Measurements from ENCODE around the gene TMEM250. TPM values are rescaled to one million over a fixed set of nuclear protein-coding genes. Genes with fewer than 3 reads are reported as not detected.

TMEM250 gene
- total RNA-seq, 1 donor from 2014 or later = 51.4 TPM

- intact Hi-C loops (cut with micrococcal nuclease) = no loop called here
These were observed 20.5 kb downstream of the TMEM250 start for GRCh38 chr9:136098210-136098609.

DNA sequence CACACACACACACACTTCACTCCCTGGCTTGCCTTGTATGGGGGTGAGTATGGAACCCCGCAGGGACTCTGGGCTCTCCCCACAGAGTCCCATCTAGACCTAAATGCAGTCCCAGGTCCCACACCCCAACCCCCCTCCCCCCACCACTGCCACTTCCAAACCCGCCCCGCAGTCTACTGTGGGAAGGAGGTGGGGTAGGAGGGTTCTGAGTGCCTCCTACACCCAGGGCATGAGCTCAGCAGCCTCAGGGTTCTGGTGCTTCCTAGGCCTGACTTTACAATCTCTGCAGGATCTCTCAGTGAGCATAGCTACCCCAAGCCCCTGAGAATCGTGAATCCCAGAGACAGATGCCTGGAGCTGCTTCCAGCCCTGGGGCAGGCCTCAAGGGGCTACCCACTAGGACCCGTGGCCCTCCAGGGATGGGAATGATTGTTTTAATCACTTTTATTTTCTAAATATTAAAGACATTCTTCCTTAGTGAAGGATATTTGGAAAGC, 22.1 kb downstream of the TMEM250 start:
- intact Hi-C loops (cut with micrococcal nuclease) = no loop called here

DNA sequence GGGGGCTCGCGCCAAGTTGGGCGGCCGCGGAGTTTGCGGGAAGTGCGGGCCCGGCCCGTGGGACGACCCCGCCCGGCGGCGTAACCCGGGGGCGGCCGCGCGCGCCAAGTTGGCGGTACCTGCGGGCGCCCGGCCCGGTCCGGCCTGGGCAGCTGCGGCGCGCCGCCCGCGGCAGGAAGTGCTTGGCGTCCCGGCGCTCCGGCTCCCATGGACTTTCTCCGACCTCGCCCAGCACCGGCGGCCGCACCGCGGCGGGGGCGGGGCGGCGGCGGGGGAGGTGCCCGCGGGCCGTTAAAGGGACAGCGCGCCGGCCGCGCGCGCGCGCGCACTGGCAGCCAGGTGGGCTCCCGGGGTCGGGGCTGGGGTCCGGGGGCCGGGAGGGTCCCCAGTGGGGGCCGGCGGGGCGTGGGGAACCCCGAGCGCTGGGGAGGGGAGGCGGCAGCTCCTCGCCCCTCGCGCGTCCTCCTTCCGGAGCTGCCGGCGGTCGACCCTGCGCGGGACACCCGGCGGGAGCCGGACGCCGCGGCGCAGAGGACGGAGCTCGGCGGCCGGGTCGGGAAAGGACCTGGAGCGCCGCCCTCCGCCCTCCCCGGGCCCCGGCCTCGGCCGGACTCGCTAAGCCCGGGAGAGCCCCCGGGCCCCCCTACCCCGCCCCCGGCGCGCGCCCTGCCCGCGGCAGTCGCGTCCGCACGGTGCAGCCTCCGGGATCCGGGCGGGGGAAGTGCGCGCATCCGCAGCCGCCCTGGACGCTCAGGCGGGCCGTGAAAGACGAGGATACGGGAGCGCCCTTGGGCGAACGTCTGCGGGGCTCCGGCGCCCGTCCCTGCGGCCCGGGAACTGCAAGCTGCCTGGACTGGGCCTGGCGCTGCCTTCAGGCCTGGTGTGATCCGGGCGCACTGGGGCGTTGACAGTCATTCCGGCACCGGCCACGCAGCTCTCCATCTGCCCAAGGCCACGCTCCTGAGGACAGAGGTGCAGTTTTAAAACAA, 23.3 kb downstream of the TMEM250 start, which contains the start of gene NACC2:
Gene NACC2, minus strand, starts transcription at position 220 of the 989 bp plus-strand sequence. CDS start 44,768 bp downstream, outside the sequence.
- intact Hi-C loops (cut with micrococcal nuclease) = loop anchor here (2.0 kb wide), 2 partner anchors 13 to 23 kb away; partner anchors contain the start of gene TMEM250

DNA sequence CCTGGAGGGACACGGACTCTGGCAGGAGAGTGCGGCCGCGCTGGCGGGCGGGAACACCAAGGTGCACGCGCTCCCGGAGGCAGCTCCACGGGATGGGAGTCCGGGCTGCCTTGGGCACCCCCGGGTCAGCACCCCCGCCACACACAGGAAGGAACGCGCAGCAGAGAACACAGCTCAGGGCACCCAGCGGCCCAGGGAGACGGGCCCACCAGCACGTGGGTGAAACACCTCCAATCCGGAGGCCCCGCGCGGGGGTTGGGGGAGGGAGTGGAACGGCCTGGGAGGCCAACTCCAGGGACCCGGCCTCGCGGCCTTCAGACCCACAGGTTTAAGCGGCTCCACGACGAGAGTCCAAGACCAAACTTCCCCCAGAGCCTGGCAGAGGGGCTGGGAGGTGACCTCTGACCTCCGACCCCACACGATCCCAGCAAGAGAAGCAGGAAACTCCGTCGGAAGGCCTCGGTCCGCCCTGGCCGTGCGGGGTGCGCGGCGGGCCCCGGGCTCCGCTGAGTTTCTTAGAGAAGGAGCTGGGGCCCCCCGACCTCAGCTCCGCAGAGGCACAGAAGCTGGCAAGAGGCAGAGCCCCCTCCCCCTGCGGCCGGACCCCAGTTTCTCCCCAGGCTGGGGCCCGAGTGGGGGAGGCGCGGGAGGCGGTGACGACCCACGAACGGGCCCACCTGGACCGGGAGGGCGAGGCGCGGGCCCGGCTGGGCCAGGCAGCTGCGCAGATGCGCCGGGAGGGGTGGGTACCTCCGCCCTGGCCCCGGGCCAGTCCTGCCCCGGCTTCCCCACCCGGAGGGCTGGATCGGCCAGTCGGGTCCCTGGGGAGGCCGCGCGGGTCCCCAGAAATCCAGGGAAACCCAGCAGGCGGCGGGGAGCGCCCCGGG, 24.4 kb downstream of the TMEM250 start:
- intact Hi-C loops (cut with micrococcal nuclease) = loop anchor here (2.0 kb wide), 2 partner anchors 15 to 25 kb away; partner anchors contain the start of gene TMEM250

DNA sequence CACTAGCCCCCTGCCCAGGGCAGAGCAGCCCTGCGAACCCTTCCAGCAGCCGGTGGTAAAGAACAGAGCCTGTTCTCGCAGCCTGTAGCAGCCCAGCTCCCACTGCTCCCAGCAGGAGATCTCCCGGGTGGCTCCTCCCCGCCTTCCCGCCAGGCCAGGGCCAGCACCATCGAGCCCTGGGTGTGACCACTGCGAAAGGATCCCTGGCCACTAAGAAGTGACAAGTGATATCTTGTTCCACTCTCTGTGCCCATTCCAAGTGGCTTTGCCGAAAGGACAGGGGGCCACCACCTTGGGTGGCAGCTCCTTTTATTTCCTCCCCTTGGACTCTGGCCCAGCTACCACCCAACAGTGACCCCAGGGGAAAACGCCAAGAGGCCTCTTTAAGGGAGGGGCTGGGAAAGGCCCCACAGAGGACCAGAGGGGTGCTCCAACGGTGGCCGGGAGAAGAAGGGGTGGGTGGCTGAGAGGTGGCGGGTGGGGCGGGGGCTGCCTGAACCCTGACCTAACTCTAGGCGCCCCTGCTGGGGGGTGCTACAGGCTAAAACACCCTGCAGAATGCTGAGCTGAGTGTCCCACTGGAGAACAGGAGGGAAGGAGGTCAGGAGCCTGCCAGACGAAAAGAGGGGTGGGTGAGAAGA, 25.2 kb downstream of the TMEM250 start:
- intact Hi-C loops (cut with micrococcal nuclease) = no loop called here

DNA sequence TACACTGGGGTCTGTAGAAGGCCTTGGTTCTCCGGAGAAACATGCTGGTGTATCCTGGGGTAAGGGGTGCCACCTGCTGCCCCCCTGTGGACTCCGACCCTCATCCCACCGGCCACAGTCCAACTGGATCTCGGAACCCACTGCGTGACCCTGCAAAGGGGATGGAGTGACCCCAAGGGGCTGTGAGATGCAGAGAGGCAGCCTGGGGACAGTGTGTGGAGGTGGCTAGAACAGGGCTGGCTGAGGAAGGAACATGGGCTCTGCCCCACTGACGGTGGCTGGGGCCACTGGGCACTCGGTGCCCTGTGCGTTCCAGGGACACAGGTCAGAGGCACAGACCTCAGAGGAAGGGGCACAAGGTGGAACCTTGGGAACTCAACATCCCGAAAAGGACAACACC, 25.9 kb downstream of the TMEM250 start:
- intact Hi-C loops (cut with micrococcal nuclease) = no loop called here

GRCh38 chr9:136092353-136092650, 26.4 kb downstream of the TMEM250 start:
- intact Hi-C loops (cut with micrococcal nuclease) = no loop called here

- intact Hi-C loops (cut with micrococcal nuclease) = no loop called here
These were observed 26.9 kb downstream of the TMEM250 start for GRCh38 chr9:136091582-136092352.

DNA sequence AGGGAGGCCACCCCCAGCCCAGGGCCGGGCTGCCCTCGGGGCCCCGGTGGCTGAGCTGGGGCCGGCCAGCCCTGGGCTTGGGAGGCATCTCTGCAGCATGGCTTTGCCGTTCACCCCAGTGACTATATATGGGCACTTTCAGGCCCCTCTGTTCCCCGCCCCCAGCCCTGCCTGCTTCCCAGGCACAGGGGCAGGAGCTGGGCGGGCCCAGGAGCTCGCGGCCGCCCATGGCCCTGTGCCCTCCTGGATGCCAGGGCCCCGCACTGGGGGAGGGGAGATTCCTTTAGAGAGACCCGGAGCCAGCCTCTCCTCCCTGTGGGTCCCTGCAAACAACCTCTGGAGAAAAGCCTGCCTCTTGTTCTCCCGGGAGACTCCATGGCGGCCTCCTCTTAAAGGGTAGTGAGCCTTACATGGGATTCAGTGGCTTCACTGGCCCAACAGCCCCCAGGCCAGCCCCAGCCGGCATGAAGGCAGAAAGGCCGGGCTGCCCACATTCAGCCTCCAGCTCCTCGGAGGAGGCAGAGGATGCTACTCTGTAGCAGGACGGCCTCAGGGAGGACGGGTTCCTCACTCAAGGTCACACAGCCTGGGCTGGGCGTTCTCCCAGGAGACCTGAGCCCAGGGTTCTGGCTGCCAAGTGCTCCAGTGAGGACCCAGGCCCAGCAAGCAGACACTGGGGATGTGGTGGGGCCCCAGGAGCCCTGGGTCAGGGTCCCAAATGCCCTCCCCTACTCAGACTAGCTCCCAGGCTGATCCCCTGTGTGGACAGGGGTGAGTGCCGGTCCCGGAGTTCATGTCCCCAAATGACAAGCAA, 27.7 kb downstream of the TMEM250 start:
- intact Hi-C loops (cut with micrococcal nuclease) = no loop called here

DNA sequence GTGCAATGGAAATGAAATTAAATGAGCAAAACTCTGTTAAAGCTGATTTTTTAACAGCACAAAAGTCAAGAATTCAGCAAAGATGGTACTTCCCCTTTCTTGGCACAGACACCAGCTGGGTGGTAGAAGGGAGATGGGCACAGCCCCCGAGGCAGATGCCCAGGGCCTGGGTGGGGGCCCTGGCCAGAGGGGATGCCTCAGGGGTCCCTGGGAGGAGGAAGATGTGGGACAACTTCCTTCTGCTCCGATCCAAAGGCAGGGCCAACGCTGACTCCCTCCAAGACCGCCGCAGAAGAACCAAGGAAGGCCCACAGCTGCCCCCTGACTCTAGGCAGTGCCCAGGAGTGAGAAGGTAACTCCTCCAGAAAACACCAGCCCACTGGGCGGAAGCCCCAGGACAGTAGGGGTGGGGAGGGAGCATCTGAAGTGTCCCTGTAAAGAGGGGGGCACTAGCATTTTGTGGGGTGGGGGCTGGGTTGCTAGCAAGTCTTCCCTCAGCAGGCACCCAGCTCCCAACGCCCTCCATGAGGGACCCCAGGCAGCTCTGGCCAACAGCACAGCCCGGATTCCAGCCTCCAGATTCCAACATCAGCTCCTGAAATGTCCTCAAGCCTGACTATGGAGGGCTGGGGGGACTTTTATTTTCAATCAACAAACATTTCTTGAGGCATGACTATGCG, 28.5 kb downstream of the TMEM250 start:
- intact Hi-C loops (cut with micrococcal nuclease) = no loop called here

DNA sequence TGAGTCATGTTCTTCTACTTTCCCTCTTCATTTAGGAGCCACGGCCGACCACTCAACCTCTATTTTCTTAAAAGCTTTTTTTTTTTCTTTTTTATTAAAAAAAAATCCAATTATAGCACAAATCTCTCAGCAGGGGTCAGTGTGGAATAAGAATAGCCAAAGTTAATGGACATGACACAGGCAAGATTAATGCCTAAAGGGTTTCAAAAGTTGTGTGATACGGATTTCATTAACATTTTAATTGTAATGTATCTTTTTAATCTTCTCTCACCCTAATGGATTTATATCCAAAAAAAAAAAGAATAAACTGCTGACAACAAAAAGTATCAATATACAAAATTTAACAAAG, 29.0 kb downstream of the TMEM250 start:
- intact Hi-C loops (cut with micrococcal nuclease) = loop anchor here (1.0 kb wide), 1 partner anchor 34 kb away; no protein-coding TSS in a partner anchor

- intact Hi-C loops (cut with micrococcal nuclease) = loop anchor here (1.0 kb wide), 1 partner anchor 34 kb away; no protein-coding TSS in a partner anchor
These were observed 29.6 kb downstream of the TMEM250 start for GRCh38 chr9:136088939-136089696.

DNA sequence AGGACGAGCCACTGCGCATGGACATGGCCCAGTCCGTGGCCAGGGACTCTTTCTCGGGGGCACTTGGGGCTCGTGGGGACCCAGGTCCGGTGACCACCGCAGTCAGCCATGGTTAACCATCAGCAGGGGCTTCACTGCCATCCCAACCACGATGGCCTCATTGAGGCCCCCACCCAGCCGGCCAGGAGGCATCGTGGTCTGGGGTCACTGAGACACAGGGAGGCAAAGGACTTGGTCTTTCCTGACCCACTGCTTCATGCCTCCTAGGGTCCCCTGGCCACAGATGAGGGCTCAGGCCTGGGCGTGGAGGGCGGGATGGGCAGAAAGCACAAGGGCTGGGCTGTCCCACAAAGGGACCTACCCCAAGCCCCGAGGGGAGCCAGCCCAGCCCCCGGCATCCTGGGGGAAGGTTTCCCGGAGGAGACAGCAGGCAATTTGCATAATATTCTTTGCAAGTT, 30.2 kb downstream of the TMEM250 start:
- intact Hi-C loops (cut with micrococcal nuclease) = no loop called here

DNA sequence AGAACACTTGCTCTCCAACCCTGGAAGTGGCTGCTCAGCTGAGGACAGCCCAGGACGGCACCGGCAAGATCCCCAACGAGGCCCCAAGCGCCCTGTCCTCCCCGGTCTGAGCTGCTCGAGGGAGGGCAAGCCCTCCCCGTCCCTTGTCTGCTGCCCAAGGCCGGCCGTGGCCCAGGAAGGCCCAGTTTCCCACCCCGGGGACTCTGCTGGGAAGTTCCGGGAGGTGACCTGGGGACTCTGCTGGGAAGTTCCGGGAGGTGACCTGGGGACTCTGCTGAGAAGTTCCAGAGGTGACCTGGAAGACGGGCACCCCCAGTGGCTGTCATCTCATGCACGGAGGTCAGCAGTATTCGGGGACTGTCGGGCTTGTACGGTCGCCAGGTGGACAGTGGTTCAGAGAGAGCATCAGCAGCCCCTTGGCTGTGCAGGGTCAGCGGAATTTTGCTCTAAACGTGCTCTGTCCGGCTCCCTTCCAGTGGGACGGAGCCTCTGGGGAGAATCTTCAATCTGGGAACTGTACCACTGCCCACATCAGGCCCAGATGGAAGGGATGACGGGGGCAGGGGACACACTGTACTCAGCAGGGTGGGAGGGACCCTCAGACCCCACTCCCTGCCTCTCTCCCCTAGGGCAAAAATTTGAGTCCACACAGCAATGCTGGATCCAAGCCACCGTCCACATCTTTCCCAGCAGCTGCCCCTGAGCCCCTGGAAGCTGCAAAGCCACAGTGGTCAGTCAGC, 30.8 kb downstream of the TMEM250 start:
- intact Hi-C loops (cut with micrococcal nuclease) = no loop called here

DNA sequence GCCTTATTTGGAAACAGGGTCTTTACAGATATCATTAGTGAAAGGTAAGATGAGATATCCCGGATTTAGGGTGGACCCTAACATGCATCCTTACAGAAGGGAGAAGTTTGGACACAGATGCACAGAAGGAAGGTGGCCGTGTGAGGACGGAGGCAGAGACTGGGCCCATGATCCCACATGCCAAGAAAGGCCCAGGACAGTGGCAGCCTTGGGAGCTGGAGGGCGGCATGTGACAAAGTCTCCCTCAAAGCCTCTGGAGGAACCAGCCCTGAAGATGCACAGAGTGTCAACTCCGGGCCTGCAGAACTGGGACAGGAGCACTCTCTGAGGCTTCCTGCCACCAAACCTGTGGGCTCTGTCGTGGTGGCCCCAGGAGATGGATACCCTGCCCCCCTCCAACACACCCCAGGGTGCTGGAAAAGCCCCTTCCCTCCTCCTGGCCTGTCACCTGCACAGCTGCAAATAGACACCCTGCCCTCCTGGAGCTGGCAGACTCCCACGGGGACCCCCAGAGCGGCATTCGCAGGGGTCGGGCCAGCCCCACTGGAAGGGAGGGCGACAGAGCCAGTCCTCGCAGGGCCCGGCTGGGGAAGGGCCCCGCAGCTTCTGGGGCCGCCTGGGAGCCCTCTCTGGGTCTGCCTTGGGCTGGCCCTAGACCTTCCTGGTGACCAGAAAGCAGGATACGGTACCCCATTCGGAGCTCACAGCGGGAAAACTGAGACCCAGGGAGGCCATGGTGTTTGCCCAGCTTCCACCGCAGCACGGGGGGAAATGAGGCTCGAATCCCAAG, 31.5 kb downstream of the TMEM250 start:
- intact Hi-C loops (cut with micrococcal nuclease) = no loop called here

- intact Hi-C loops (cut with micrococcal nuclease) = no loop called here
These were observed 32.3 kb downstream of the TMEM250 start for GRCh38 chr9:136086213-136086881.

Measured in T-helper 2 cell treated with Interferon-gamma antibody and Interleukin-4, amounts not matched to agents 100 ng/mL and 5 ng/mL, for 36 hours (primary cell).